H1 (cell line): ENCODE measurements around the gene OR51B6. TPM values are rescaled to one million over a fixed set of nuclear protein-coding genes. Genes with fewer than 3 reads are reported as not detected.

Experiments
- CTCF ChIA-PET: fragments of 300-600 bp; sonication (Branson Sonifier 250); formaldehyde crosslinking; loops from one replicate; lab custom pipeline; 2021; ENCODE audit not compliant: partially characterized antibody; lab: Charles Lee
- POLR2A ChIA-PET: fragments of 300-600 bp; sonication (Branson Sonifier 250); formaldehyde crosslinking; loops from one replicate; lab custom pipeline; 2021; ENCODE audit warnings: inconsistent platforms; ENCODE audit not compliant: partially characterized antibody; lab: Charles Lee
- DNase-seq, 2 experiments: peaks; one replicate each; pipeline versions ENCODE4 v3.0.0 to v3.0.0-alpha.2; 2010 to 2022; ENCODE audit warnings: low spot score in 2 of 2, low read depth in 1 of 2, mixed read lengths in 1 of 2
- FAIRE-seq: peaks from 2 replicates; lab custom pipeline; 2011; peaks lifted over from hg19 to GRCh38; lab: Jason Lieb, UNC
- H2AFZ ChIP-seq: 2 replicates; pipeline ENCODE4 v1.8.1; 2012; ENCODE audit warnings: low read length, inconsistent platforms
- H2AK5ac ChIP-seq: 2 replicates; pipeline ENCODE4 v1.6.1; 2013; ENCODE audit warnings: low read depth, low read length
- H2BK120ac ChIP-seq: replicated peaks from 2 replicates; pipeline ENCODE3; 2013; ENCODE audit warnings: low read depth, low read length, inconsistent platforms
- H2BK12ac ChIP-seq: 2 replicates; pipeline ENCODE4 v1.6.1; 2013; ENCODE audit warnings: low read depth, low read length
- H2BK15ac ChIP-seq: 2 replicates; pipeline ENCODE4 v1.6.1; 2013; ENCODE audit warnings: low read length
- H2BK20ac ChIP-seq: 2 replicates; pipeline ENCODE4 v1.6.1; 2013; ENCODE audit warnings: low read length
- H2BK5ac ChIP-seq: 2 replicates; pipeline ENCODE4 v1.6.1; 2013; ENCODE audit warnings: low read depth, low read length
- H3K14ac ChIP-seq: 2 replicates; pipeline ENCODE4 v1.6.1; 2013; ENCODE audit warnings: inconsistent platforms; ENCODE audit not compliant: insufficient read length
- H3K18ac ChIP-seq: 2 replicates; pipeline ENCODE4 v1.6.1; 2013; ENCODE audit warnings: low read length; ENCODE audit errors: extremely low read depth
- H3K23ac ChIP-seq: 2 replicates; pipeline ENCODE4 v1.6.1; 2013; ENCODE audit warnings: inconsistent platforms; ENCODE audit not compliant: insufficient read length
- H3K23me2 ChIP-seq: 2 replicates; pipeline ENCODE4 v1.6.1; 2013; ENCODE audit warnings: low read depth, low read length
- H3K27ac ChIP-seq: 2 replicates; pipeline ENCODE4 v1.6.1; 2011; ENCODE audit warnings: low read depth, low read length, inconsistent platforms
- H3K27me3 ChIP-seq, 4 experiments: replicated peaks in 1 of 4; 1 replicate in 1 of 4; 2 replicates in 3 of 4; pipeline versions ENCODE4 v1.6.1 to v1.8.1; 2011 to 2013; ENCODE audit warnings: low read length in 3 of 4, mild to moderate bottlenecking in 3 of 4, inconsistent platforms in 2 of 4, mixed read lengths in 2 of 4, moderate library complexity in 1 of 4; ENCODE audit not compliant: control insufficient read depth in 3 of 4, insufficient read depth in 3 of 4; ENCODE audit errors: extremely low read depth in 1 of 4
- H3K36me3 ChIP-seq, 4 experiments: 2 replicates each; pipeline versions ENCODE4 v1.6.1 to v1.8.1; 2011 to 2013; ENCODE audit warnings: mild to moderate bottlenecking in 4 of 4, low read length in 3 of 4, moderate library complexity in 2 of 4, control low read depth in 1 of 4, inconsistent platforms in 1 of 4; ENCODE audit not compliant: insufficient read depth in 4 of 4, control insufficient read depth in 2 of 4
- H3K4ac ChIP-seq: replicated peaks from 2 replicates; pipeline ENCODE3; 2013; ENCODE audit warnings: low read length, low read depth, mixed read lengths, inconsistent platforms; ENCODE audit not compliant: insufficient read length
- H3K4me1 ChIP-seq, 4 experiments: replicated peaks in 1 of 4; 1 replicate in 1 of 4; 2 replicates in 3 of 4; pipeline versions ENCODE4 v1.6.1 to v1.8.1; 2011 to 2013; ENCODE audit warnings: low read length in 3 of 4, inconsistent platforms in 2 of 4, mixed read lengths in 1 of 4; ENCODE audit not compliant: insufficient read depth in 4 of 4, control insufficient read depth in 3 of 4
- H3K4me2 ChIP-seq, 2 experiments: 2 replicates each; pipeline versions ENCODE4 v1.6.1 to v1.8.1; 2011 to 2013; ENCODE audit warnings: low read depth in 2 of 2, low read length in 2 of 2, control low read depth in 1 of 2, inconsistent platforms in 1 of 2, mild to moderate bottlenecking in 1 of 2; ENCODE audit not compliant: insufficient read depth in 1 of 2
- H3K4me3 ChIP-seq, 4 experiments: fragments of 200-600, 300-600 bp in 1 of 4; sonication (generic), shearing (Covaris generic), sonication (Bioruptor Twin) in 1 of 4; 2 replicates each; pipeline versions ENCODE4 v1.5.1 to v1.8.1; 2011 to 2016; ENCODE audit warnings: low read length in 4 of 4, low read depth in 3 of 4, control low read depth in 2 of 4, inconsistent platforms in 2 of 4, mild to moderate bottlenecking in 2 of 4, mixed read lengths in 1 of 4, moderate library complexity in 1 of 4; ENCODE audit not compliant: insufficient read depth in 2 of 4; ENCODE audit errors: extremely low read depth in 1 of 4
- H3K56ac ChIP-seq: replicated peaks from 2 replicates; pipeline ENCODE3; 2013; ENCODE audit warnings: low read depth, mild to moderate bottlenecking, mixed read lengths, low read length, inconsistent platforms; ENCODE audit not compliant: insufficient read length
- H3K79me1 ChIP-seq: 2 replicates; pipeline ENCODE4 v1.6.1; 2013; ENCODE audit warnings: low read depth, low read length, control low read depth
- H3K79me2 ChIP-seq, 2 experiments: 2 replicates each; pipeline versions ENCODE4 v1.6.1 to v1.8.1; 2012 to 2013; ENCODE audit warnings: low read length in 2 of 2, mild to moderate bottlenecking in 2 of 2, inconsistent platforms in 1 of 2; ENCODE audit not compliant: insufficient read depth in 2 of 2, control insufficient read depth in 1 of 2
- H3K9ac ChIP-seq, 4 experiments: replicated peaks in 1 of 4; 1 replicate in 1 of 4; 2 replicates in 3 of 4; pipeline versions ENCODE4 v1.6.1 to v1.8.1; 2011 to 2013; ENCODE audit warnings: low read depth in 3 of 4, low read length in 3 of 4, control low read depth in 2 of 4, mild to moderate bottlenecking in 2 of 4, moderate library complexity in 2 of 4, inconsistent platforms in 1 of 4; ENCODE audit errors: extremely low read depth in 1 of 4
- H3K9me3 ChIP-seq, 2 experiments: 2 replicates each; pipeline versions ENCODE4 v1.6.1 to v1.8.1; 2012 to 2013; ENCODE audit warnings: mild to moderate bottlenecking in 2 of 2, moderate library complexity in 2 of 2, control low read depth in 1 of 2, inconsistent platforms in 1 of 2, low read depth in 1 of 2, low read length in 1 of 2, mixed read lengths in 1 of 2; ENCODE audit not compliant: insufficient read depth in 2 of 2
- H4K20me1 ChIP-seq, 2 experiments: replicated peaks in 1 of 2; 2 replicates each; pipeline versions ENCODE3 to v1.8.1; 2011 to 2013; ENCODE audit warnings: inconsistent platforms in 2 of 2, low read length in 2 of 2, mild to moderate bottlenecking in 1 of 2; ENCODE audit not compliant: insufficient read depth in 2 of 2, control insufficient read depth in 1 of 2
- H4K5ac ChIP-seq: 2 replicates; pipeline ENCODE4 v1.6.1; 2013; ENCODE audit warnings: low read length, low read depth, mixed read lengths, inconsistent platforms; ENCODE audit not compliant: insufficient read length
- H4K8ac ChIP-seq: 2 replicates; pipeline ENCODE4 v1.8.0; 2013; ENCODE audit warnings: mild to moderate bottlenecking, moderate library complexity, low read length, inconsistent platforms; ENCODE audit not compliant: insufficient read depth; ENCODE audit errors: extremely low read depth
- H4K91ac ChIP-seq: replicated peaks from 2 replicates; pipeline ENCODE3; 2013; ENCODE audit warnings: low read length, mixed read lengths, inconsistent platforms; ENCODE audit not compliant: insufficient read length
- CTBP2 ChIP-seq: IDR thresholded peaks from 2 replicates; pipeline ENCODE4 v1.7.0; 2011; ENCODE audit warnings: borderline replicate concordance, mild to moderate bottlenecking, moderate library complexity, mixed read lengths, low read length; ENCODE audit not compliant: insufficient read depth, insufficient read length
- EGR1 ChIP-seq: IDR thresholded peaks from 2 replicates; pipeline ENCODE4 v1.6.1; 2011; ENCODE audit warnings: low read depth, low read length, borderline replicate concordance
- HDAC2 ChIP-seq, 2 experiments: fragments of 300-600 bp in 1 of 2; sonication (generic) in 1 of 2; IDR thresholded peaks; 2 replicates each; pipeline ENCODE4 v1.6.1; 2011 to 2012; ENCODE audit warnings: low read depth in 2 of 2, low read length in 2 of 2, mild to moderate bottlenecking in 2 of 2, moderate library complexity in 2 of 2, borderline replicate concordance in 1 of 2, inconsistent platforms in 1 of 2
- WGBS, 2 experiments: shearing (Covaris generic) in 1 of 2; methylation state at CpG; one replicate each; pipeline versions ENCODE4 v1.1.6 to v1.1.7; 2013 to 2015; ENCODE audit warnings: low lambda C conversion rate in 2 of 2, mixed read lengths in 2 of 2, inconsistent platforms in 1 of 2, low coverage in 1 of 2, missing lambda C conversion rate in 1 of 2; ENCODE audit not compliant: insufficient replicate concordance in 2 of 2, insufficient coverage in 1 of 2, insufficient read length in 1 of 2; ENCODE audit errors: extremely low coverage in 1 of 2, missing lambda C conversion rate in 1 of 2; 5-methylcytosine and 5-hydroxymethylcytosine counted together
- polyA plus RNA-seq, 7 experiments: library from polyadenylated mRNA; depleted of rRNA in 3 of 7; stranded (reverse) in 5 of 7; unstranded in 2 of 7; fragments of >200 nt in 5 of 7; fragments of 200-250 nt in 2 of 7; gene quantifications; 1 replicate in 5 of 7; 2 replicates in 1 of 7; 4 replicates in 1 of 7; pipeline versions ENCODE4 v1.2.1 to v1.2.3, GENCODE V29; 2011 to 2013; ENCODE audit warnings: missing spikeins in 2 of 7, mixed read lengths in 2 of 7
- total RNA-seq: library from RNA; stranded (reverse); fragmentation: NEBNext Ultra II Directional; extraction: Animal tissue kit (Norgen Biotek cat#: 25700); gene quantifications from 2 replicates; pipeline ENCODE4 v1.2.1, GENCODE V29; 2021

Gene OR51B6
- total and polyA plus RNA-seq, 2 of the 8 experiments (the other 6 are each of a cell fraction or from before 2014, with no cell fraction given), result not detected

DNA sequence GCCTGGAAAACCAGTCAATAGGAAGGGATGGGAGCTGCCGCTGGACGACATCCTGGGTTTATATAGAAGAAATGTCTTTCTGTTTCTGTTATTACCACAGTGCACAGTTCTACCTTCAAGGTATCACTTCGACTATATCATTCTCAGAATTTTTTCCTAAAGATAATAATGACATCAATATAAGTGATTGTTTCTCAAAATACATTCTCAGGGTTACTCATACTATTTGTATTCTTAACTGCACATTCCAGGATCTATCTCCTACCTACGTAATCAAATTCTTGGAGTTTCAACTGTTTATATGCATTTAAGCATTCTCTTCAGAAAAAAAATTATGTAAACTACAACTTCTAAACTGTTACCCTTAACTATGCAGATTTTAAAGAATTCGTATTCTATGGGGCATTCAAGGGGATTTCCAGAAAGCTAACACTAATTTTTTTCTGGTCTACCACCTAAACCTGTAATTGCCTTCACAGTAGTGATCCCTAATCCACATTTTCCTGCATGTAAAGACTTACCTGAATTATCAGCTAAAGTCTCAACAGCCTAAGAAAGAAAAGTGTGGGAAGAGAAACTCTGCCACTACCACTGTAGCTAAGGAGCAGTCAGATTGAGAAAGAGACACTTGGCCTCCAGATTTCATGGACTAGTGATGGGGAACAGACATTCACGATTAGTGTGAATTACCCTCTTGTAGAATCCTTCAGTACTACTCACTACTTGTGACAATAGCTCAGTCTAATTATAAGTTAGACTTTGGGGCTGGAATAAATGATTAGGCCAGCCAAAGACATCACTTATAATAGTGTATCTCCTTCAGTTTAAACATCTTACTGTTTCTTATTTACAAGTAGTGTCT, 7.6 kb upstream of the OR51B6 start, which contains the start of gene OR51B5:
OR51B5 (minus strand) TSS at position 51 of the 862 bp plus-strand sequence; CDS start at position 51, 0 bp downstream.
- no peak within 1 kb of the TSS for H4K5ac ChIP-seq
- POLR2A ChIA-PET, result no interaction called here
- no peaks in the 10 kb centered on the region for H3K23me2 ChIP-seq
- TF ChIP-seq CTBP2 (no peak), EGR1 (no peak), HDAC2 (IDR thresholded peaks at IDR 0.05; ENCODE audit: borderline replicate concordance in 1 of 2, low read depth in 2 of 2, low read length in 2 of 2) (no peak)
- TF ChIP-seq, all 59 proteins: peak for 0
- Histone ChIP-seq H3K18ac (no peak within 1 kb of the TSS), H3K27me3 (no peaks in the 10 kb centered on the region), H3K4me1 (peaks cover 0 to 4% (median 2%) of the 10 kb centered on the region in 4 experiments; a peak in 1 of 7 replicates), H3K4ac (no peak within 1 kb of the TSS), H3K79me1 (no peaks in the 10 kb centered on the region), H2BK20ac (no peak within 1 kb of the TSS), H2AK5ac (no peak within 1 kb of the TSS), H3K4me3 (no peak within 1 kb of the TSS), H2BK120ac (no peak within 1 kb of the TSS), H3K14ac (no peak within 1 kb of the TSS), H3K36me3 (no peaks in the 10 kb centered on the region), H3K79me2 (no peaks in the 10 kb centered on the region), H3K27ac (no peak within 1 kb of the TSS), H2BK15ac (no peak within 1 kb of the TSS), H4K8ac (no peak within 1 kb of the TSS), H4K20me1 (no peaks in the 10 kb centered on the region), H3K4me2 (no peak within 1 kb of the TSS), H3K9ac (no peak within 1 kb of the TSS), H3K56ac (no peak within 1 kb of the TSS), H4K91ac (no peak within 1 kb of the TSS), H2BK5ac (no peak within 1 kb of the TSS), H2BK12ac (0 out of 2 replicates have a peak within 1 kb of the TSS, but pooled peaks have one; percentile 33), H2AFZ (no peak within 1 kb of the TSS), H3K9me3 (no peaks in the 10 kb centered on the region), H3K23ac (no peak within 1 kb of the TSS)
- 85% methylated on average over 6 of the region's 6 CpGs; no CpG with 5 or more reads in 1 of the 2 experiments for WGBS, 2 experiments
- CTCF ChIA-PET, result interaction anchor here (0.6 to 2.7 kb wide), 4 partner anchors 18 to 573 kb away, joined by 3 to 8 read pairs (median 3); no protein-coding TSS in a partner anchor
- FAIRE-seq (no peak), DNase-seq (no peak)
